Stimulated activated CD8-positive, alpha-beta memory T cell treated with anti-CD3 and anti-CD28 coated beads, Interleukin-12 subunit alpha, Interleukin-12 subunit beta, amount 100 ng/mL, for 1 hour (primary cell): ENCODE data around the gene G3BP1.
A peak's percentile ranks its signal among the peaks of the same experiment; 100 is the strongest.
"Not testable (repeated sequence)": the region's sequence is repeated elsewhere in the genome, so short reads cannot be mapped to it uniquely, and the experiment has no call there.

Experiments
- DNase-seq: peaks from one replicate; pipeline ENCODE4 v3.0.0-alpha.2; 2020; ENCODE audit warnings: low read depth

The G3BP1 gene

DNA sequence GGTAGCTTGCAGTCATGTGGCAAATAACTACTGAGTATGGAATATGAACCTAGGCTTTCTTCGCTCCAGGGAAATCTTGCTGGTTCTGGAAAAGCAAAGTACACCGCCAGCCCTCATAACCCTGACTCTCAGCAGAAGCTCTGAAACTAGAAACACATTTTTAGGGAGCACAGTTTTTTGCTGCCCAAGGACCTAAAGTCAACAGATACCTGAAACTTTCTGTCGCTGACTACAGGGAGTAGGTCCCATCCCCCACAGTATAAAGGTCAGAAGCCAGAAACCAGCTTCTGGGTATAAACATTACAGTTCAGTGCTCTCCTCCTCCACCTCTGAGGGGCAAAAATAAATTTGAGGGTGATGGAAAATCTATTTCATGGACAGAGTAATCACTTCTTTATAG is 16.4 kb upstream of the G3BP1 start:
- DNase-seq, result no peak

DNA sequence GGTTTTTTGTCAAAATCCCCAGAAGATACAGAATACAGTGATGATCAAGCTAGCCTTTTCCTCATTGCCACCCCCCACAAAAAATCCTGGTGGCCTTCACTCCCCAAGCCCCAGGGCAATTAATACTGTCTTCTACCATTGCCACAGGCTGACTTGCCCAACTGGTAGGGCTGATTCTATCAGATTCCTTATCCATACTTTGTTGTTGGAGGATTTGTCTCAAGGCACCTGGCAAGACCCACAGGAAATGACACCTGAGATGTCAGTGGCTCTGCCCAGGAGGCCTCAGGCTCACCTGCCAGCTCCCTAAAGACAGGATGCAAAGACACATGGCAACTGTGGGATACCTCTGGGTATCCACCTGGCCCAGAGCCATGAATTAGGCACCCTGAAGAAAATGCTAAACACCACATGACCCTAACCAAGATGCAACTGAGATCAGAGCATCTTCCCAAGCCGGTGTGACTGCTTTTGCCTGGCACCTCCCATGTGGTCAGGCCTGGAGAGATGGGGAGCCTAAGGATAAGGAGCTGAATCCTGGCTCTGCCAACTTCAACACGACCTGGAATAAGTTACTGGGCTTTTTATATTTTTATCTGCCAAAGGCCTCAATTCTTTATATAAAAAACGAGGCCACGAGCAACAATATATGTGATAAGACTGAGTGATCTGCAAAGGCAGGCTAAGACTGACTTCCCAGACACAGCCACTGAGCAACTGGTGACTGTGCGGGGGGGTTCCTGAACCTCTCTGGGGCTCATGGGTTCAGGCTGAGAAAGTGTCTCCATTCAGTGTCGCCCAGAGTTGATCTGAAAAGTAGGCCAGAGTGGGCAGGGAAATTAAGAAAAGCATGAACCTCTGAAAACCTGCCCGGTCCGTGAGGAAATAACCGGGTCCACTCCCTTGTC is 14.3 kb upstream of the G3BP1 start:
- DNase-seq, result no peak

DNA sequence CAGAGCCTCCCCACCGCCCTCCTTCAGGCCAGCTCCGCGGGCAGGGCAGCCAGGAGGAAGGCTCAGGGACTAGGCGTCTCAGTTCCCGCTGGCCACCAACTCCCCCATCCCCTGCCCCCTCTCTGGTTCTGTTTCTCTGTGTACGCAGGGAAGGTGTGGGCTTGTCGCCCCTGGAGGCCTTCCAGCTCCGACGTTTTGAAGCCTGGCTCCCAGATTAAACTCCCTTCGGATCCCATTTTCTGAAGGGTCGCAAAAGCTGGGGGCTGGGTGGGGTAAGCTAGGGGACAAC is 13.7 kb upstream of the G3BP1 start:
- DNase-seq, result no peak

DNA sequence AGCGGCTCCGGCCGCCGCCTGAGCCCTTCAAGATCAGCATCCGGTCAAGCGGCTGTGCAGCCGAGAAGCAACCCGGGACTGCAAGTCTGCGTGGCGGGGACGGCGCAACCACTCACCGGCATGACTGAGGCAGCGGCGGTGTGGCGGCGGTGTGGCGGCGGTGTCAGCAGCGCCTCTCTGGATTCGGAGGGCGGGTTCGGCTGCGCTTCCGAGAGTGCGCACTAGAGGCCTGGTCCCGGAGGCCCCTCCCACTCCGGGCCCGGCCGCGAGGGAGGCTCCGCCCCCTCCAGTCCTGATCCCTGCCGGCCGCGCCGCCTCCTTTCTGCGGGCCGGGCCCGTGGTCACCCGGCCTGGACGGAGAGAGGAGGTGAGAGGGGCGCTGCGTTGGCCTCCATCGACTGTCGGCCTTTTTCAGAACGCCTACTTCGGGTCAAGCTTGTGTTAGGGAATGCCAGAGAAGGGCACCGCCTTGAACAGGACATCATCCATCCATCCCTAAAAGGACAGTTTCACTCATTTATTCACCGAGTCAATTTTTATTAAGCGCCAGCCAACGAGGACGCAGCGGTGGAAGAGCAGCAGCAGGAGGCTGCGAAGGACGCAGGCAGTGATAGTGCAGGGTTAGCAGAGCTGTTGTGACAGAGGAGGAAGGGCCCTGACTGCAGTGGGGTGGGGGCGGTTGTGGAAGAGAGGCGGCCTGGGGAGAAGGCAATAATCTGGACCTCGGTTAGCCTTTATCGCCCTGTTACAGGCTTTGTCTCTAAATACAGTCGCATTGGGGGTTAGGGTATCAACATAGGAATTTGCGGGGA is 13.1 kb upstream of the G3BP1 start, which contains the start of gene ATOX1:
Gene ATOX1, minus strand, starts transcription at position 202 of the 812 bp plus-strand sequence. Its CDS starts 80 bp downstream, at position 122.
- peak; percentile 83 for DNase-seq

DNA sequence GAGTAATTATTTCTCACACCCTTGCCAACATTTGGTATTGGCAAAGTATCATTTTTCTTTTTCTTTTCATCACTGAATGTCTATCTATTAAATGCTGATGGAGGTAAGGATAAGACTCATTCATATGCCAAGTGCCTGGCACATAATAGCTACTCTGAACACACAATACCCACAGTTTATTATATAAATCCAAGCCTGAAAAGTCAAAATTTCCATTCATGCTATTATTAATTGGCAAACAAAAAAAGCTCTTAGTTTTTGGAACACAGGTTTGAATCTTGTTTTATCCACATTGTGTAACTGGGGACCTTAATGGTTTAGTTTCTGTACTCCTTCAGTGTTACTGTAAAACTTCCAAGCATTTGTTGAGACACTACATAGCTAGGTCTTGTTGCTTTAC is 7.0 kb upstream of the G3BP1 start:
- DNase-seq, result no peak

DNA sequence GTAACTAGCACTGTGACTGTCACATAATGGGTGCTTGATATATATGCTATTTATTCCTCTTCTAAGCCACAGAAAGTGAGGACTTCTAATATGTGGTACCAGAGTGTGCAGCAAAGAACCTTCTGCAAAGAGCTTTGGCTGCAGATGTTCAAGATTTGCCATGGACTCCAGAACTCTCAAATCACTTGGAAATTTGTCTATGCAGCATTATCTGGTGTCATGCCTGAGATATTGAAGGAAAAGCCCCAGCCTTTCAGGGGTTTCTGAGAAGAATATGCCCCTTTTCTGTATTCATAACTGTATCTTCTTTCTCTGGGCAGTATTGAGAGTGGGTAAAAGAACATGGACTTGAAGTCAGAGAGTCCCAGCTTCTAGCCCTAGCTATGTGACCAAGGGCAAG is 4.8 kb upstream of the G3BP1 start:
- DNase-seq, result no peak

DNA sequence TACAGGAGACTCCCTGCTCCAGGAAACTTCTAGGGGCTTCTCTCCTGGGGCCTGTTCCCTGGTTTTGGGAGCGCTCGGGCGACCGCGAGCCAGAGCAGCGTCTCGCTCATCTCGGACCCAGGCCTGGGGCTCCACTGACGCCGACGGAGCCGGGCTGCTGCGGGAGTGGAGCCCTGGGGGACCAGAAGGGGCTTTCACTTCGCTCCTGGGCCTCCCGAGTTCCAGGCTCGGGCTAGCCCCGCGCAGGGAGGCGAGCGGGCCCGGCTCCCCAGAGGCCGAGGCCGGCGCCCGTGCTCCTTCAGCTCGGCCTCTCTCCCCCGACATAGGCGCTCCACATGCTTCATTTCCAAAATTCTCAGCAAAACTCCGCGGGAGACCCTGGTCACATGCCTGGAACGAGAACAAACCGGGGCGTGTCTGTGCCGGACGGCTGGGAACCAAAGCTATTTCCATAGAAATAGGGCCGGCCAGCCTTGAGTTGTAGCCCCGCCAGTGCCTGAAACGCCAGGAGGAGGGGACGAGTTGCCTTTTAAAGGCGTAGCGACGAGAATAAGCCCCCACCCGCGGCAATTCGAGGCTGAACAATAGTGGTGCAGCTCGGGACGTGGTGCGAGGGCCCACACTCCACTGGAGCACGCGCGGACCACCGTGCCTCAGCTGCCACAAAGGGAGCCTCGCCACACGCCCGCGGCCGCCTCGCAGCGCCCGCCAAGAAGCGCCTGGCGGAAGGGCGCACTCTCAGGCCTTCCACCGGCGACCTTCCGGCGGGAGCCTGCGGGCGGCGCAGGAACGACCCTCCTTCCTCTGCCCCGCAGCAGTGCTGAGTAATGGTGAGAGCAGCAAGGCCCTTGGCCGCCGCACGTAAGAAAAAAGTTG is 1.1 kb upstream of the G3BP1 start:
- no peak for DNase-seq

DNA sequence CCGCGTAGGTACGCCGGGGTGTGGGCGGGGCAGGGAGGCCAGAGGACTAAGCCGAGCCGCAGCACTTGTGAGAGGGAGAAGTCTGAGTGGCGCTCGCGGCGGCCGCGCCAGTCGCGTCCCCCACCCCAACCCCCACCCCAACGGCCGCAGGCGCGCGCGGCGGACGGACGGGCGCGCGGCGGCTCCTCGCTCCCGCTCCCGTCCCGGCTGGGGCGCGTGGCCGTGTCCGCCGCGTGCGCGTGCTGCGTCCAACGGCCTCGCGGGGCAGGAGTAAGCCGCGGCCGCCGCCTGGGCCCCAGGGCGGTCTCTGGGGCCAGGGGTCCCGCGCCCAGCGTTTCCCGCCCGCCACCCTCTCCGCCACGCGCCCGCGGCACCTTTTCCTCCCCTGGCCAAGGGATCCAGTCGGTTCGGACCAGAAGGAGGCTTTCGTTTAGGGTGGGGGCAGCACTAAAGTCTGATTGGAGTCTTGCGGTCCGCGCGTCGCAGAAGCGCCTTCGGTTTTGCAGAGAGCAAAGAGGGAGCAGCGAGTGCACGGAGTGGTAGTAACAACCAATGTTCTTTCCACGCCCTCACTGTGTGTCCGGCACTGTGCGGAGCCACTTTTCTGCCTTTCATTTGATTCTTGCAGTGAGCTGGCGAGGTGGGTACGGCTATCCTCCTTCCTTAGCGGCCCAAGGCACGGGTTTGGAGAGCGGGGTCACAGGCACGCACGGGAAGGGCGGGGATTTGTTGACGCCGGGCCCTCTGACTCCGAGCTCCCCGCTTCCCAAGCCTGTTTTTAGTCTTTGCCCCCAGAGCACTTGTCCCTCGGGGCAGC is 483 bp downstream of the G3BP1 start:
- no peak for DNase-seq

DNA sequence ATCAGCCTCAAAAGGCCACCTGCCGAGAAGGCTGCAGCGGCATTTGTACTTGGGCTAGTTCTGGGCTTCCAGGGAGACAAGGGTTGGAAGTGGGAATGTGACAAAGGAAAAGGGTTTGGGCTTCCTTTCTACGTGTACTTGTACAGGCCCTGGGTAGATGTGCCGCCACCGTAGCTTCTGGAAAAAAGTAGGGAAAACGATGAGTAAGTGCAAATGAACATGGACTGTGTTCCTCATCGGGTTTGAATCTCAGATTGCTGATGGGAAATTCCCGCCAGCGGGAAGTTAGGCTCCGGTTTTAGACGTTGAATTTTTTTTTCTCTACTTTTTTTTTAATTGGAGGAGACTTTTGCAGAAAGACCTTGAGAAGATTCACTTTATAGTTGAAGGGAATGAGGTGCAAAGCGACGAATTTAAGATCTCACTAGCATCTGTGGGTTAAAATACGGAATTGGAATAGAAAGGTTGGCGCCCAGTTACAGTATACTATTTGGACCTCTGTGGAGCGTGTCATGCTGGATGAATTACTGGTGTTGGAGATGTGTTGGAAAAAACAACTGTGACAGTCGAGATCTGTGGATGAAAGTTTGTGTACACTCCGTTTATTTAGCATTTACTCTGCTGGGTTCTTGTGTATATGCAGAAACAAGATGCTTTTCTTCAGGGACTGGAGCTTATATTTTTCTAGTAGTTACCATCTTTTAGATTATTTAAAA is 1.2 kb downstream of the G3BP1 start:
- DNase-seq, result no peak

DNA sequence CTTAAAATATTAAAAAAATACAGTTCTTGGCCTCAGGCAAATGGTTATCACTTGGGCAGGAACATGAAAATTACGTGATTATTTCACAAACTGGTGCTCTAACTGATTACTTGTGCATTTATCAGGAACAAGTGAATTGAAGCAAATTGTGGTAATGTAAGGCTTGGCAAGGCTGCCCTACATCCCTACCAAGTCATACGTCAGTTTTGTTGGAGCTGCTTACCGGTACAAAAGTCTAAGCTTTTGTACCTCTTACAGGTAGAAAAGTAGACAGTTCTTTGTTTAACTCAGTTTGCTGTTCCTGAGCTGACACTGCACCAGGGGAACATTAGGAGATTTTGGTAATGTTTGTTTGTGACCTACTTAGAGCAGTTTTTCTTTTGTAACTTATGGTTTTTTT is 2.2 kb downstream of the G3BP1 start:
- DNase-seq, result no peak

DNA sequence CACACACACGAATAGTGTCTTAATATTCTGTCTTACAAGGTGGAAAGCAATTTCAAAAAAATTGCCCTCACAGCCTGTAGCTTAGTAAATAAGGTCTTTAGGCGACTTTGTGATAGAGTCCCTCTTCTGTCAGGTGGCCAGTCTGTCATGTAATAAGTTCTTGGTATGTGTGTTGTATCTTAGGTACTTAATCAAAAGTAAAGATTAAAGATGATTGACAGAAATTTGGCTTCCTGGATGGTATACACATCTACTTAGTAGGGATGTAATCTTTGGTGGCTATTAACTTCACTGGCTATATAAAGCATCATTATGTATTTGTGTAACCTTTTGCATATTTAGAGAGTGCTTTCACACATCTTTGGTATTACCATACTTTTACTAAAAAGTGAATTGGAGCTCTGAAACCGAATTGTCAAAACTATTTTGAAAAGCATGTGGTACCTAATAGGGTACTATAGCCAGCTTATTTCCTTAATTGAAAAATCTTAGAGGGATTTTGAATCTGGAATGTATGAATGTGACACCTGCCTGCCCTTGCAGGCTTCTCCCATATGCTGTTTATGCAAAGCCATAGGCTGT is 3.4 kb downstream of the G3BP1 start:
- no peak for DNase-seq

DNA sequence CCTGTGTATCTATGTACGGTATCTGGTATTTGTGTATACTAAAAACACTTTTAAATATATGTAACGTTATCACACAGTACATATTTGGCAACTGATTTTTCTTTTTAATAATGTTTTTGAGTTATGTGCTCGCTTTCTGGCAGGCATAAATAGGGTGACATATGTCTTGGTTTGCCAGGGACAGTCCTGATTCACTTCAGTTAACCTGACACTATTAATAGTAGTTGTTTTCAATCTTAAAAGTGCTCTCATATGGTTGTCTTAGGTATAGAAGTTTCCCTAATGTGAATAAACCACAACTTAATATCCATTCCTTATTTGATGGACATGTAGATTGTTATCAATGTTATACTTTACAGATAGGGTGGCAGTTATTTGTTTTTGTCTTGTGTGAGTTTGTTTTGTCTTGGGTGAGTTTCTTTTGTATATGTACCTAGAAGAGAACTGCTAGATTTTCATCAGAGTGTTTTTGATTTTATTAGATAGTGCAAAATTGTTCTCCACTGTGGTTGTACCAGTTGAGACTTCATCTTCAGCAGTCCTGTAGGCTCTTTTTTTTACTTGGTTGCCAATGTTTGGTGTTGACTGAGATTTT is 7.9 kb downstream of the G3BP1 start:
- DNase-seq, result no peak

DNA sequence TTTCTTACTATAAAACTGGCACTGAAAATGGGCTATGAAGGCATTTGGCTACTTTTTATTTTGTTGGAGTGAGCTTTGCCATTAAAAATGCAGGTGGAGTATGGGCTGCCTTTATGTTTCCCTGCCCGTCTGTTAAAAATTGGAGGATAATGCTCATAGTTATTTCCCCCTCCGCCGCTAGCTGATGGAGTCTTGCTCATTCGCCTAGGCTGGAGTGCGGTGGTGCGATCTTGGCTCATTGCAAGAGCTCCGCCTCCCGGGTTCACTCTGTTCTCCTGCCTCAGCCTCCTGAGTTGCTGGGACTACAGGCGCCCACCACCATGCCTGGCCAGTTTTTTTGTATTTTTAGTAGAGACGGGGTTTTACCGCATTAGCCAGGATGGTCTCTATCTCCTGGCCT is 8.6 kb downstream of the G3BP1 start:
- DNase-seq, result no peak

DNA sequence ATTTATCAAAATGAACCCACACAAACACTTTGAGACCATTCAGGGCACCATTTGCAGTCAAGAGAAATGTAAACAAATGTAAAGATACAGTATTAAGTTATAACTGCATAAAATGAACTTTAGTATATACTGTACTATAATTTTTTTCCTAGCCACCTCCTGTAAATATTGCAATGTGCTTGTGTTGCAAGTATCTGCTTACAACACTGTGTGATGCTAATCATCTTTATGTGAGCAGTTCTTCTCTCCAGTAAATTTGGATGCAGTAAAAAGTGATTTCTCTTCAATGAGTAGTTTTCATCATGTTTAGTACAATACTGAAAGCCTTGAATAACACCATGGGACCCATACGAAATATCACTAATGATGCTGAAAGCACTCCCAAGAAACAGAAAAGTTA is 9.4 kb downstream of the G3BP1 start:
- DNase-seq, result no peak

DNA sequence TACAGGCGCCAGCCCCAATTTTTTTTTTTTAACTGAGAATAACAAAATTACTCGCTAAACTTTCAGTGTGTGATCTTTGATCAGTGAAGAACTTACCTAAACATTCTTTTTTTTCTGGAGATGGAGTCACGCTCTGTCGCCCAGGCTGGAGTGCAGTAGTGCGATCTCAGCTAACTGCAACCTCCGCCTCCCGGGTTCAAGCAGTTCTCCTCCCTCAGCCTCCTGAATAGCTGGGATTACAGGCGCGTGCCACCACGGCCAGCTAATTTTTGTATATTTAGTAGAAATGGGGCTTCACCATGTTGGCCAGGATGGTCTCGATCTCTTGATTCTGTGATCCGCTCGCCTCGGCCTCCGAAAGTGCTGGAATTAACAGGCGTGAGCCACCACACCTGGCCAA is 11.9 kb downstream of the G3BP1 start:
- DNase-seq, result not testable (repeated sequence)

DNA sequence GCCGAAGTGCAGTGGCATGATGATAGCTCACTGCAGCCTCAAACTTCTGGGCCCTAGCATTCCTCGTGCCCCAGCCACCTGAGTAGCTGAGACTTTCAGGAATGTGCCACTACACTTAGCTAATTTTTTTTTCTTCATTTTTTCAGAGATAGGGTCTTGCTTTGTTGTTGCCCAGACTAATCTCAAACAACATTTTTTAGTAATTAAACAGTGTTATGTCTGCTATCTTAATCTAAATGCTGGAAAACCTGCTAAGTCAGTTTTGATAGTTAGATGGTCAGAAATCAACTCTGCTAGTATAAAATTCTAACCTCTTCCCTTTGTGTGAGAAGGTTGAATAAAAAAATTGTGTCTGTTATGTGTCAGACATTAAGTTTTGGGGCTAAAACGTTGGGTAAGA is 12.4 kb downstream of the G3BP1 start:
- DNase-seq, result no peak

DNA sequence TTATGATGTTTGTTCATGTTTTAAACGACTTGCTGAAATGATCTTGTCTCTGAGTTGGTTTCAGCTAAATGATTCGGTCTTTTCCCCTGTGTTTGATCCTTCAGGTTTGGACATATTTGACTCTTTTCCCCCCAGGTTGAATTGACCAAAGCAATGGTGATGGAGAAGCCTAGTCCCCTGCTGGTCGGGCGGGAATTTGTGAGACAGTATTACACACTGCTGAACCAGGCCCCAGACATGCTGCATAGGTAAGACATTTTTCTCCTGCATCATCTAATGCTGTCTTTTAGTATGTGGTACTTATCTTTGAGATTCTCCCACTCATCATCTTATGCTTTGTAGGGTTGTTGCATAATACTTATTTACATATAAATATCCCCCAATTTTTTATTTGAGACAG is 14.7 kb downstream of the G3BP1 start:
- no peak for DNase-seq

DNA sequence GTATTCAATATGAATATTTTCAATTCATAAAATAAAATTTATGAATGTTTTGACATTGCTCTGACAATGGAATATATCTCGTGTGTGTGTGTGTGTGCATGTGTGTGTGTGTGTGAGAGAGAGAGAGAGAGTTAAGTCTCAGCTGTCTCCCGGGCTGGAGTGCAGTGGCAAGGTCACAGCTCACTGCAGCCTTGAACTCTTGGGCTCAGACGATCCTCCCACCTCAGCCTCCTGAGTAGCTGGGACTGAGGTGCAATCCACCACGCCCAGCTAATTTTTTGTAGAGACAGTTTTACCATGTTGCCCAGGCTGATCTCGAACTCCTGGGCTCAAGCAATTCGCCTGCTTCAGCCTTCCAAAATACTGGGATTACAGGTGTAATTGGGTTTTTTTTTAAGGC is 16.1 kb downstream of the G3BP1 start:
- DNase-seq, result no peak

DNA sequence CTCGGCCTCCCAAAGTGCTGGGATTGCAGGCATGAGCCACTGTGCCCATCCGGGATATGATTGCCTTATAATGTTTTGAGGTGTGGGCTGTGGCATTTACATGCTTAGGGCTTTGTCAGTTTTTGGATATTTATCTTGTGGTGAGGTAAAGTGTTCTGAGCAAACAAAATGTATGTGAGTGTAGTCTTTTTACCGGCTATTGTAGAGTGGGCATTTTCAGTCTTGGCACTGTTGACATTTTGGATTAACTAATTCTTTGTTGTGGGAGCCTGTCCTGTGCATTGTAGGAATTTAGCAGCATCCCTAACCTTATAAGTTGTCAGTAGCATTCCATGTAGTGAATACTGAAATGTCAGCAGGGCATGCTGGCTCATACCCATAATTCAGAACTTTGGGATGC is 21.6 kb downstream of the G3BP1 start:
- no peak for DNase-seq

DNA sequence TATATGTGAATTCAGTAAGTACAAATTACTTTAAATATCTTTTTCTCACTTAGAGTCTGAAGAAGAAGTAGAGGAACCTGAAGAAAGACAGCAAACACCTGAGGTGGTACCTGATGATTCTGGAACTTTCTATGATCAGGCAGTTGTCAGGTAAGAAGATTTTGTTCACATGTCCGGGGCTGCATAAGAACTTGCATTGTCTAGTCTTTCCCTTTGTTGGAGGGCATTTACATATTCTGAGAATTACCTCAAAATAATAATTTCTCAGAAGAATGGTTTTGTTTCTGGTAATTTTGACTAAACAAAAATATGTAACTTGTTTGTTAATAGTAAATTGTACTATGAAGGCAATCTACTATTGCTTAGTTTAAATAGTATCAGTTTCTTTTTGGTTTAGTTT is 23.7 kb downstream of the G3BP1 start:
- DNase-seq, result no peak
